Left forelimb (tissue), 1 donor: Measurements from ENCODE around the gene ZNF594.
"Not testable (repeated sequence)": the region's sequence is repeated elsewhere in the genome, so short reads cannot be mapped to it uniquely, and the experiment has no call there.

Experiments used
- DNase-seq: peaks from one replicate; pipeline ENCODE4 v3.0.0-alpha.2; 2018; ENCODE audit warnings: low spot score

Gene ZNF594

GRCh38 chr17:5191541-5192417, at the start of gene ZNF594:
ZNF594 (minus strand) TSS chr17:5191868; CDS start chr17:5184256, 7,612 bp downstream.
- DNase-seq, result peak; percentile 98

- DNase-seq, result not testable (repeated sequence)
Observed at GRCh38 chr17:5239769-5240168, 48.1 kb upstream of the ZNF594 start.

DNA sequence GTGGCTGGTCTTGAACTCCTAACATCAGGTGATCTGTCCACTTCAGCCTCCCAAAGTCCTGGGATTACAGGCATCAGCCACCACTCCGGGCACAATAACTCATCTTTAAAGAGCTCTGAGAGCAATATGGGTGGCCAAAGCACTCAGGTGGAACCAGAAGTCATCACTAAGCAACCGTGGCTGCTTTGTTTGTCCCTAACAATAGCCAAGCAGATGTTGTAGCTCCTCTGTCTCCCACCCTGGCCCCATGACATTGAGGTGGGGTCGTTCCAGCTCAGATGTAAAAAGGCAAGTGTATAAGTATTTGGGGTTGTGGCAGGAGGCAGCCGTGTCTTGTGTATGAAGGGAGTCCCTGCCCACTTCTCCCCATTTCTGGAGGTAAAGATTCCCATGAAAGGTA, 46.7 kb upstream of the ZNF594 start:
- DNase-seq, result no peak

- no peak for DNase-seq
Observed at GRCh38 chr17:5237541-5238016, 45.9 kb upstream of the ZNF594 start.

GRCh38 chr17:5236938-5237540, 45.4 kb upstream of the ZNF594 start:
- no peak for DNase-seq

- no peak for DNase-seq
Observed at GRCh38 chr17:5234645-5235576, 43.2 kb upstream of the ZNF594 start, which contains the start of gene SCIMP. SCIMP (minus strand) TSS chr17:5234860; CDS start chr17:5234755, 105 bp downstream.

GRCh38 chr17:5233492-5233891, 41.8 kb upstream of the ZNF594 start:
- not testable (repeated sequence) for DNase-seq

DNA sequence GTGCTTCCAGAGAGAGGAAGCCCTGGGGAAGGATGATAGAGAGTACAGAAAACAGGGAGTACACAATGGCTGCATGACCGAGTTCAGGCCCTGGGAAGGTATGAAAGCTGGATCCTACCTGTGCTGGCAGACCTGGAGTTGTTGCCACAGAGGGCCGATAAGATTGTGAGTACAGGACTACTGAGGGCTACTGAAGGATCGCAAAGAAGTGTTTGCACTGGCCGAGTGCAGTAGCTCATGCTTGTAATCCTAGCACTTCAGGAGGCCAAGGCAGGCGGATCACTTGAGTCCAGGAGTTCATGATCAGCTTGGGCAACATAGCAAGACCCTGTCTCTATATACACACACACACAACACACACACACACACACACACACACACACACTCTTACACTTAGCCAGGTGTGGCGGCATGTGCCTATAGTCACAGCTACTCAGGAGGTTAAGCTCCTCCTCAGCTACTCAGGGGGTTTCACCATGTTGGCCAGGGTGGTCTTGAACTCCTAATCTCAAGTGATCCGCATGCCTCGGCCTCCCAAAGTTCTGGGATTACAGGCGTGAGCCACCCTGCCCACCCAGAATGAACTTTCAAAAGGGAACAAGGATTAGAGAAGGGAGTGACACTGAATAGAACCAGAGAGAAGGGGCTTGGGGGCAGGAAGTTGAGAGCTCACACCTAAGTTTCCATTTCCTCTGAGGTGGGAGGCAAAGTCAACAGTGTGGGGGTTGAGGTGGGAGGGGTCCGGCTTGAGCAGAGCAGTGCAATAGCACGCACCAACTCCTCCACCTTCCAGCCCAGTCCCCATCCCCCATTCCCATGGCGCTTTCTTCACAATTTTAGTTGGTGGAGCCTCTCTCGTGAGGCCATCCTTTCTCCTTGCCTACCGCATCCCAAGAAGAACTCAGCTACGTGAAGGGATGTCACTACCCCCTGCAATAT, 35.5 kb upstream of the ZNF594 start:
- DNase-seq, result no peak

DNA sequence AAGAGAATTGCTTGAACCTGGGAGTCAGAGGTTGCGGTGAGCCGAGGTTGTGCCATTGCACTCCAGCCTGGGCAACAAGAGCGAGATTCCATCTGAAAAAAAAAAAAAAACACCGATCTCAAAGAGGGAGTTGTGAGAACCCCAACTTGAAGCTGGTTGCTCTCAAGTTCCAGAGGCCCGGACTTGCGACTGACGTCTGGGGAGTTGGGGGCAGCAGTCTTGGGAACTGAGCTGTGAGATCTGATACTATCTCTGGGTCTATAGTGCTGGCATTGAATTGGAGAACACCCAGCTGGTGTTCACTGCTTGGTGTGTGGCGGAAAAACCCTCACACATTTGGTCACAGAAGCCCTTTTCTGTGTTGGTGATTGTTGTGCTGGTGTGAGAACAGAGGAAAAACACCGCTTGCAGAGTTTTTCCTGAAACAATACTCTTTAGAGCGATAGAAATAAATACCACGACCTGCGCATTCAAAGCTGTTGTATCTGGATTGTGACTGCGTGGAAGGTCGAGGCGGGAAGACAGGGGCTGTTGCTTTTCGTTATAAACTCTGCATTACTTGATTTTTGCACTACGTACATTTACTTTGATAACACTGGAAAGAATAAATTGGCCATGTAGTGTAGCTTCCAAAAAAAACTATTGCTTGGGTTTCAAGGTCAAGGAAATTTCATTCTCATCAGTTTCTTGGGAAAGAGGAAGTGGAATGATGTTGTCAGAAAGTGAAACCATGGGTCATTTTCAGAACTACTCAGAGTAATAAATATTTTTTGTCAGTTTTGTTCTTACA, 34.2 kb upstream of the ZNF594 start:
- DNase-seq, result no peak

DNA sequence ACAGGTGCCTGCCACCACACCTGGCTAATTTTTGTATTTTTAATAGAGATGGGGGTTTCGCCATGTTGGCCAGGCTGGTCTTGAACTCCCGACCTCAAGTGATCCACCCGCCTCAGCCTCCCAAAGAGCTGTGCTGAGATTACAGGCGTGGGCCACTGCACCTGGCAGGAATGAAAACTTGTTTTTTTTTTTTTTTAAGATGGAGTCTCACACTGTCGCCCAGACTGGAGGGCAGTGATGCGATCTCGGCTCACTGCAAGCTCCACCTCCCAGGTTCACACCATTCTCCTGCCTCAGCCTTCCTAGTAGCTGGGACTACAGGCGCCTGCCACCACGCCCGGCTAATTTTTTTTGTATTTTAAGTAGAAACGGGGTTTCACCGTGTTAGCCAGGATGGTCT, 30.2 kb upstream of the ZNF594 start:
- not testable (repeated sequence) for DNase-seq

DNA sequence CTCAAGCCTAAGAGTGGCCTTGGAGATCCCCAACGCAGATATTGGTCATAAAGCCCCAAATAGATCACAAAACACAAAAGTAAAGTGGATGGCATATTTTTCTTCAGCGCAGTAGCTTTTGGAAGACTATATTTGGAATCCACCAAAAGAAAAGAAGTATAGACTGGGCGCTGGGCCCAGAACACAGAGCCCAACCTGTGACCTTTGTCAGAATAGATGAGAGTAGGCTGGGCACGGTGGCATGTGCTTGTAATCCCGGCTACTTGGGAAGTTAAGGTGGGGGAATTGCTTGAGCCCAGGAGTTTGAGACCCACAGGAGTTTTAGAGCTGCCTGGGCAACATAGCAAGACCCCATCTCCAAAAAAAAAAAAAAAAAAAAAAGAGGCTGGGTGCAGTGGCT, 28.4 kb upstream of the ZNF594 start:
- no peak for DNase-seq

GRCh38 chr17:5219536-5219935, 27.9 kb upstream of the ZNF594 start:
- DNase-seq, result no peak

DNA sequence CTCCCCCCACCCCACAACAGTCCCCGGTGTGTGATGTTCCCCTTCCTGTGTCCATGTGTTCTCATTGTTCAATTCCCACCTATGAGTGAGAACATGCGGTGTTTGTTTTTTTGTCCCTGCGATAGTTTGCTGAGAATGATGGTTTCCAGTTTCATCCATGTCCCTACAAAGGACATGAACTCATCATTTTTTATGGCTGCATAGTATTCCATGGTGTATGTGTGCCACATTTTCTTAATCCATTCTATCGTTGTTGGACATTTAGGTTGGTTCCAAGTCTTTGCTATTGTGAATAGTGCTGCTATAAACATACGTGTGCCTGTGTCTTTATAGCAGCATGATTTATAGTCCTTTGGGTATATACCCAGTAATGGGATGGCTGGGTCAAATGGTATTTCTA, 25.9 kb upstream of the ZNF594 start:
- not testable (repeated sequence) for DNase-seq

DNA sequence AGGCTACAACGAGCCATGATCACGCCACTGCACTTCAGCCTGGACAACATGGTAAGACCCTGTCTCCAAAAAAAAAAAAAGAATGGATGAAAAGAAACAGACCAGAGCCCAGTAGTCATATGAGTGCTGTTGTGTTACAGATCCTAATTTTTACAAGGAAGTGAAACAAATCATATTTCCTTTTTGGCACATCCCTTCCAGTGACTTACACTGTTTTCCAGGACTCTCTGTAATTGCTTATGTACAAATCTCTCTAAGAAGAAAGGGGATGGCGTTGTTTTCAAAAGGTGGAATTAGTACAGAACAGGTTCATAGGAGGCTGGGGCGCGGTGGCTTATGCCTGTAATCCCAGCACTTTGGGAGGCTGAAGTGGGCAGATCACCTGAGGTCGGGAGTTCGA, 19.8 kb upstream of the ZNF594 start:
- DNase-seq, result no peak

DNA sequence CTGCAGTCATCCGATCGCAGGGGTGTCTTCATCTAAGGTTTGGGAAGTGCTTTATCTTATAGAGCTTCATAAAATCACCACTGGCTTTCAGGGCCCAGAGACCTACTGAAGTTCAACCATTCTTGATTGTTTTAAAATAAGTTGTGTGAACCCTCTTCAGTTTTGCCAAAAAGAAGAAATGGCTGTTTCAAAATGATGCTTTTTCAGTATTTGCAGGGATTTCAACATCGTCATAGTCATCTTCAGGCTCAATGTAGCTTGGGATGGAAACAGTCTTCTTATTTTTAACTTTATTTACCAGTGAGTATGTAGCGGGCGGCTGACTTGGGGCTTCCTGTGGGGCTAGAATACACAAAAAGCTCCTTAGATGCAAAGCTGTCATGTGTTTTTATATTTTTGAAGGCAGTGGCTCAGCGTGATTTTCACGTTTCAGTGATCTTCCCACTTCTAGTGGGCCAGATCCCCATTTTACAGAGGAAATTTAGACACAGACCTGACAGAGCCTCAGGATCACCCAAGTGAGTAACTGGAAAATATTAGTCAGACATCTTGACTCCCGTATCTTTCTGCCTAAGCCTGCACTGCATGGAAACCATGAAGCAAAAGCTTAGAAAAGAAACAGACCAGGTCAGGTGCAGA, 19.1 kb upstream of the ZNF594 start:
- DNase-seq, result no peak

GRCh38 chr17:5210091-5210490, 18.4 kb upstream of the ZNF594 start:
- no peak for DNase-seq

DNA sequence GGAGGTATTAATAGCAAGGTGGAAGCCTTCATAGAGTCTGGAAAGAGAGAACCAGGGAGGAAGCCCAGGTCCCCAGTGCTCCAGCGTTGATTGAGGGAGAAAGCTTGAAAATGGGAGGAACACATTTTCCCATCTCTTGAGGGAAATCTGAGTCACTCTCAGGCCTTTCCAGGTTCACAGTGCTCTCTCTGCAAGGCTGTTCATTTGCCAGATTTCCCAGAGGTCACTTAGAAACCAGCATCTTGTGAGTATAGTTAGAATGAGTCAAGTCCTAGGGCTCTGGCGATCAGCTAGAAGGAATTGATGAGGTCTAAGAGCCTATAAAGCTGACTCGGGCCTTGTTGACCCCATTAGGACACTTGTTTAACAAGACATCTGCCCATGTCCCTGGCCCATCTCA, 17.7 kb upstream of the ZNF594 start:
- no peak for DNase-seq

GRCh38 chr17:5203908-5204294, 12.2 kb upstream of the ZNF594 start:
- DNase-seq, result no peak

DNA sequence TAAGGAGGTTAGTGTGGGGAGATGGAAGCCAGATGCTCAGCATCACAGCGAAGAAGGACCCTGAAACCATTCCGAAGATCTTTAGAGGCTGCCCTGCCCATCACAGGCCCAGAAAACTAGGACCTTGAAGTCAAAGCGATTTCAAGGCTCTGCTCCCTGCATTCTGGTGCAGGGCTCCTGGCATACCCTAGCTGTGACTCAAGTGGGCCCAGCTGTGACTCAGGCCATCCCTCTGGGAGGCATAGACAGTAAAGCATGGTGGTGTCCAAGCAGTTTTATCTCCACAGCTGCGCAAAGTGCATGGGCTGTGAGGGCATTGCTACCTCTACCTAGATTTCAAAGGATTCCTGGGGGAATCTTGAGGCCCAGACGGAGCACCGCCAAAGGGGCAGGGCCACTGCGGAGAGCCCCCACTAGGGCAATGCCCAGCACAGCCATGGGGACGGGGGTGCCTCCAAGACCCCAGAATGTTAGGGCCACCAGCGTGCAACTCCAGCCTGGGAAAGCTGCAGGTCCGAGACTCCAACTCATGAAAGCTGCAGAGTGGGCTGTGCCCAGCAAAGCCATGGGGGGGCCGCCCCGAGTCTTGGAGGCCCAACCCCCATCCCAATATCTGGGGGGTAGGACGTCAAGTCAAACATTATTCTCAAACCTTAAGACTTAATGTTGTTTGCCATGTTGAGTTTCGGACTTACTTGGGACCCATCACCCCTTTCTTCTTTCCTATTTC, 11.7 kb upstream of the ZNF594 start:
- no peak for DNase-seq
